ENCODE results near the gene WNT5B. TPM values are rescaled to one million over a fixed set of nuclear protein-coding genes. Genes with fewer than 3 reads are reported as not detected.

Gene WNT5B
- total and polyA plus RNA-seq, 11 donors = 0.52 to 3.9 (median 1.3) TPM

DNA sequence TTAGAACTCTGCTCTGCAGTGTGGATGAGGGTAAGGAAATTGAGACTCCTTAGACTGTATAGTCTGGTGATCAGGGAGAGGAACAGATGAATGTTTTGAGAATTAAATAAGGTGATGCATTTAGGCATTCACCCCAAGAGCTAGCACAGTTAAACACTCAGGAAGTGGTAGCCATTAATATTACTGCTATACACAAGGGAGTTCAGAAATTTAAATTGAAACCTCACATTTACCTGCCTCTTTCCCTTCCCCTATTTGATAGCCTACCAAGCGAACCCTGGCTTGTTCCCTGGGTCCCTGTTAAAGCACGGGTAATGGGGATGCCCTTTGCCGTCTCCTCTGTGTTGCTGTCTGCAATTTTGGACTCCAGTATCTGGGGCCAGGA lies 18.2 kb downstream of the WNT5B start:
- Histone ChIP-seq H3K36me3 (peaks cover 0 to 11% (median 0%) of the 10 kb centered on the region in 9 donors), H3K9me3 (no peaks in the 10 kb centered on the region), H3K4me1 (peaks cover 0 to 55% (median 27%) of the 10 kb centered on the region in 12 donors), H3K4me3 (no peak overlapping the region), H3K27me3 (no peaks in the 10 kb centered on the region), H3K27ac (no peak overlapping the region)
- TF ChIP-seq, protein P1, sequence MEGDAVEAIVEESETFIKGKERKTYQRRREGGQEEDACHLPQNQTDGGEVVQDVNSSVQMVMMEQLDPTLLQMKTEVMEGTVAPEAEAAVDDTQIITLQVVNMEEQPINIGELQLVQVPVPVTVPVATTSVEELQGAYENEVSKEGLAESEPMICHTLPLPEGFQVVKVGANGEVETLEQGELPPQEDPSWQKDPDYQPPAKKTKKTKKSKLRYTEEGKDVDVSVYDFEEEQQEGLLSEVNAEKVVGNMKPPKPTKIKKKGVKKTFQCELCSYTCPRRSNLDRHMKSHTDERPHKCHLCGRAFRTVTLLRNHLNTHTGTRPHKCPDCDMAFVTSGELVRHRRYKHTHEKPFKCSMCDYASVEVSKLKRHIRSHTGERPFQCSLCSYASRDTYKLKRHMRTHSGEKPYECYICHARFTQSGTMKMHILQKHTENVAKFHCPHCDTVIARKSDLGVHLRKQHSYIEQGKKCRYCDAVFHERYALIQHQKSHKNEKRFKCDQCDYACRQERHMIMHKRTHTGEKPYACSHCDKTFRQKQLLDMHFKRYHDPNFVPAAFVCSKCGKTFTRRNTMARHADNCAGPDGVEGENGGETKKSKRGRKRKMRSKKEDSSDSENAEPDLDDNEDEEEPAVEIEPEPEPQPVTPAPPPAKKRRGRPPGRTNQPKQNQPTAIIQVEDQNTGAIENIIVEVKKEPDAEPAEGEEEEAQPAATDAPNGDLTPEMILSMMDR (IDR thresholded peaks at IDR 0.05) = no peak
- no peak for TF ChIP-seq POLR2A (IDR thresholded peaks at IDR 0.05)
- WGBS, 4 donors = 90 to 96% (median 93%) methylated on average over 3 of the region's 3 CpGs
- ATAC-seq (no peak), DNase-seq (no peak)
- intact Hi-C loops (cut with DNase I) = loop anchor here in 2 of 10 donors (5.0 kb wide), 2 partner anchors 290 to 395 kb away; no protein-coding TSS in a partner anchor

DNA sequence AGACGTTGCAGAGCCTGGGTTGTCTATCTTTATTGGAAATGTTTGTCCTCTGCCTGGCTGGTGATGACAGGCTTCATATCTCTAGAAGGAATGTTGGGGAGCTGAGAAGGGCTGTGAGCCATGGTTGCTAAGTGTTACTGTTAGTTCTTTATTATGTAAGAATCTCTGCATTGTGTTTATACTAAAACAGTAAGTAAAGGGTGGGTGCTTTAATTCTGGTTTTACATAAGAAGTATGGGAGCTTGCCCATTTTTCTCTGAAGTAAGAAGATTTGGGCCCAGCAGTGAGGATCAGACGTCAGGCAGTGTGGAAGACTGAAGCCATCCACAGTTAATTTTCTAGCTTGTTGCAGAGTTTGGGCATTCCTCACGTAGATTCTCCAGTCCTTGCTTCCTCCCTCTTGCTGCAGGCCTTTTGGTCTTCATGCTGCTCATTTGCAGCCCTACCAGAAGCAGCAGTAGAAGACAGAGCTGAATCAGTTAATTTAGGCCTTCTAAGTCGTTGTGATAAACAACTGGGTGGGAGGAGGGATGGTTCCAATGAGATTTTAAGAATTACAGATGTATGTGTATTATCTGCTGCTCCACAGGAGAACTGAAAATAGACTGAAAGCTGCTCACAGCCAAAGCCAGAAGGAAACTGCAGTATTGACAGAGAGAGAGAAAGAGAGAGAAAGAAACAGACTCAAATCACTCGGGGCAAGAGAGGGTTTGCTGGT lies 21.4 kb downstream of the WNT5B start:
- 18 to 21% (median 20%) methylated on average over 5 of the region's 5 CpGs for WGBS, 4 donors
- Histone ChIP-seq H3K9me3 (no peaks in the 10 kb centered on the region), H3K4me1 (peaks cover 0 to 37% (median 21%) of the 10 kb centered on the region in 12 donors), H3K27me3 (no peaks in the 10 kb centered on the region), H3K4me3 (peak overlapping the region in 2 of 12 donors; percentile 3 to 13), H3K27ac (peak overlapping the region in 11 of 12 donors; percentile 6 to 80 (median 61)), H3K36me3 (peaks cover 0 to 11% (median 0%) of the 10 kb centered on the region in 9 donors)
- peak in 1 of 5 donors; percentile 37 for DNase-seq
- ATAC-seq = peak; percentile 76 to 84 (median 80)
- TF ChIP-seq, protein P1 (IDR thresholded peaks at IDR 0.05) = no peak
- no peak for TF ChIP-seq POLR2A (IDR thresholded peaks at IDR 0.05)
- intact Hi-C loops (cut with DNase I) = loop anchor here in 8 of 10 donors (2.0 to 10.0 kb wide), 5 partner anchors 42 to 384 kb away; partner anchors contain the start of gene ADIPOR2 (in 1 of the 8)

DNA sequence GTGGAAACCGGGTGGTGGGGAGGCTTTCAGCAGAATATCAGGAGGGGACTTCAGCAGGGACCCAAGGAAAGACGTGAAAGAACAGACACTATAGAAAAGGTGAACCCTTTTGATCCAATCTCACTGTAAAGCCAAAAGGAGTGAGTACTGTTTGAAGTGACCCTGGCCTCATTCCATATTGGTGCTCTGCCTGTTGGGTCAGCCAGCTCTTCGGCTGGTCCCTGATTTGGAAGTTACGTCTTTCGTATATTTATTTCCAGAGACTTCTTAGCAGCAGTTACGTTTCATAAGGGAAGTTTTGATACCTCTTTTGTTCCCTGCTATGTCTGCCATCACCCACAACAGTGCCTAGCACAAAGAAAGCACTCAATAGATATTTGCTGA lies 21.9 kb downstream of the WNT5B start:
- intact Hi-C loops (cut with DNase I) = loop anchor here in 8 of 10 donors (2.0 to 10.0 kb wide), 5 partner anchors 41 to 384 kb away; partner anchors contain the start of gene ADIPOR2 (in 1 of the 8)
- ATAC-seq (peak; percentile 16 to 62 (median 38)), DNase-seq (no peak)
- peak overlapping the region in 1 of 12 donors; percentile 13 for H3K4me3 ChIP-seq
- H3K36me3 ChIP-seq = peaks cover 0 to 10% (median 0%) of the 10 kb centered on the region in 9 donors
- no peaks in the 10 kb centered on the region for H3K9me3 ChIP-seq
- peaks cover 0 to 37% (median 21%) of the 10 kb centered on the region in 12 donors for H3K4me1 ChIP-seq
- TF ChIP-seq, protein P1 (IDR thresholded peaks at IDR 0.05) = no peak
- TF ChIP-seq POLR2A (IDR thresholded peaks at IDR 0.05) = no peak
- WGBS, 4 donors = 26 to 37% (median 33%) methylated on average over 6 of the region's 6 CpGs
- H3K27ac ChIP-seq = peak overlapping the region in 11 of 12 donors; percentile 6 to 80 (median 61)
- no peaks in the 10 kb centered on the region for H3K27me3 ChIP-seq

DNA sequence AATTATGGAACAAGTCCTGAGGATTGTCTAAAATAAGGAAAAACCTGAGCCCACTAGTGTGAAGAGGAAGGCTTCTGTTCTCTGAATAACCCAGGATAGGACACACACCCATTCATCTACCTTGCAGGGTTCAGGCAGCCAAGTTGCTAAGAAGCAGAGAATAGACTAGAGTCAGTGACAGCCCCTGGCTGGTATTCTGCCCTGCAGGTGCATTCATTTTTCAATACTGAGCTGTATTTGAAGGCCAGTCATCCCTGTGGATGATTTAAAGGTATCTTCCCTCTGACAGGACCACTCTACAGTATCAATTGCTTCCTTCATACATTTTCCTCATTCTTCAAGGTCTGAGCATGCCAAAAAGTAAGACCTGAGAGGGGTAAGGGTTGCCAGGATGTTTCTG lies 22.9 kb downstream of the WNT5B start:
- H3K4me1 ChIP-seq = peaks cover 0 to 39% (median 21%) of the 10 kb centered on the region in 12 donors
- no peaks in the 10 kb centered on the region for H3K27me3 ChIP-seq
- H3K9me3 ChIP-seq = no peaks in the 10 kb centered on the region
- intact Hi-C loops (cut with DNase I) = loop anchor here in 9 of 10 donors (1.0 to 10.0 kb wide), 8 partner anchors 40 to 383 kb away; partner anchors contain the start of gene ADIPOR2 (in 1 of the 9)
- H3K36me3 ChIP-seq = peaks cover 0 to under 1% (median 0%) of the 10 kb centered on the region in 9 donors
- ATAC-seq (no peak), DNase-seq (no peak)
- H3K4me3 ChIP-seq = no peak overlapping the region
- TF ChIP-seq, protein P1 (IDR thresholded peaks at IDR 0.05) = no peak
- no peak for TF ChIP-seq POLR2A (IDR thresholded peaks at IDR 0.05)
- H3K27ac ChIP-seq = peak overlapping the region in 1 of 12 donors; percentile 73

All from heart left ventricle (tissue), 16 donors.